Ishikawa (cell line): Measurements from ENCODE around the gene VSIG1.

Experiments
- CEBPB ChIP-seq: IDR thresholded peaks from 2 replicates; pipeline ENCODE4 v1.6.1; 2012
- EP300 ChIP-seq: IDR thresholded peaks from 2 replicates; pipeline ENCODE4 v1.6.1; 2012; ENCODE audit warnings: borderline replicate concordance
- MAX ChIP-seq: IDR thresholded peaks from 2 replicates; pipeline ENCODE4 v1.6.1; 2012
- NFIC ChIP-seq: IDR thresholded peaks from 2 replicates; pipeline ENCODE4 v1.6.1; 2012
- RAD21 ChIP-seq: IDR thresholded peaks from 2 replicates; pipeline ENCODE4 v1.6.1; 2012; ENCODE audit warnings: low read depth
- REST ChIP-seq: IDR thresholded peaks from 2 replicates; pipeline ENCODE4 v1.6.1; 2012; ENCODE audit warnings: low read depth, mild to moderate bottlenecking
- TAF1 ChIP-seq: IDR thresholded peaks from 2 replicates; pipeline ENCODE4 v1.6.1; 2012; ENCODE audit warnings: low read depth, mild to moderate bottlenecking
- TCF12 ChIP-seq: IDR thresholded peaks from 2 replicates; pipeline ENCODE4 v1.6.1; 2012; ENCODE audit warnings: low read depth
- TEAD4 ChIP-seq: IDR thresholded peaks from 2 replicates; pipeline ENCODE4 v1.6.1; 2012

GRCh38 chrX:108018656-108019381 lies 26.0 kb upstream of the VSIG1 start:
- TF ChIP-seq NFIC (no peak), MAX (no peak), TCF12 (no peak), EP300 (no peak), REST (no peak), TAF1 (no peak), RAD21 (no peak), TEAD4 (no peak), CEBPB (no peak)
